Adipose tissue (tissue), 3 donors: ENCODE data around the gene KCNK3. TPM values are rescaled to one million over a fixed set of nuclear protein-coding genes. Genes with fewer than 3 reads are reported as not detected.

Source experiments
- polyA plus RNA-seq, 3 donors: library from polyadenylated mRNA; stranded (reverse); fragments of 200-250 nt; gene quantifications; one replicate each; pipeline ENCODE4 v1.2.3, GENCODE V29; 2013
- donor health status: healthy with polysubstance abuse.
- donor health status: Bipolar disorder and iron deficiency.
- donor health status: healthy.

Gene KCNK3
- polyA plus RNA-seq, 3 donors: 2.8 to 24.8 (median 9.1) TPM

Other genes starting within 250 kb of the KCNK3 start
- gene OTOF, start 214.6 kb upstream of the KCNK3 start, polyA plus RNA-seq: under 1 TPM; 0.05 to 0.56 (median 0.19) TPM
- gene CIB4, start 51.4 kb upstream of the KCNK3 start, polyA plus RNA-seq: under 1 TPM in 1 of 3 donors, not detected in 2; 0.16 TPM
- gene SLC35F6, start 71.6 kb downstream of the KCNK3 start, polyA plus RNA-seq: 10 to 100 TPM in 2 of 3 donors, 1 to 10 TPM in 1; 7.1 to 17.0 (median 15.2) TPM
- 1 to 10 TPM in 1 of 3 donors, under 1 TPM in 2; 0.18 to 1.3 (median 0.19) TPM for gene CENPA, start 93.3 kb downstream of the KCNK3 start, polyA plus RNA-seq
- under 1 TPM in 2 of 3 donors, not detected in 1; 0.01 to 0.06 TPM for gene DPYSL5, start 155.4 kb downstream of the KCNK3 start, polyA plus RNA-seq